SK-N-SH (cell line): ENCODE results near the gene GALNT11. TPM values are rescaled to one million over a fixed set of nuclear protein-coding genes. Genes with fewer than 3 reads are reported as not detected.
"Not testable (repeated sequence)": the region's sequence is repeated elsewhere in the genome, so short reads cannot be mapped to it uniquely, and the experiment has no call there.

ENCODE experiments used
- CTCF ChIA-PET: fragments of 300-600, 350-600 bp; formaldehyde crosslinking; extraction: SDS; loops from one replicate; lab custom pipeline; 2021; lab: Yijun Ruan, JAX
- POLR2A ChIA-PET: fragments of 350-600 bp; sonication (Branson Sonifier 250); formaldehyde crosslinking; extraction: SDS; loops from one replicate; lab custom pipeline; 2020; ENCODE audit warnings: antibody characterized with exemption, inconsistent platforms; lab: Yijun Ruan, JAX
- DNase-seq: peaks from one replicate; pipeline ENCODE4 v3.0.0; 2012
- H2AFZ ChIP-seq: fragments of 200-600 bp; sonication (generic); 2 replicates; pipeline ENCODE4 v1.8.1; 2016; ENCODE audit warnings: antibody characterized with exemption, mild to moderate bottlenecking, low read depth
- H3F3A ChIP-seq: fragments of 200-600 bp; sonication (generic); replicated peaks from 2 replicates; pipeline ENCODE3; 2016; ENCODE audit warnings: antibody characterized with exemption, mild to moderate bottlenecking; ENCODE audit not compliant: insufficient read depth
- H3K27ac ChIP-seq, 2 experiments: fragments of 200-500 bp in 1 of 2; fragments of 200-600 bp in 1 of 2; sonication (Bioruptor generic) in 1 of 2; sonication (generic), shearing (Covaris generic) in 1 of 2; 2 replicates each; pipeline versions ENCODE4 v1.5.1 to v1.6.1; 2014 to 2016; ENCODE audit warnings: low read depth in 2 of 2, inconsistent platforms in 1 of 2, low read length in 1 of 2, mild to moderate bottlenecking in 1 of 2, mixed read lengths in 1 of 2
- H3K27me3 ChIP-seq: fragments of 200-600 bp; sonication (generic), shearing (Covaris generic); 2 replicates; pipeline ENCODE4 v1.6.1; 2016; ENCODE audit warnings: mixed run types; ENCODE audit not compliant: insufficient read depth
- H3K36me3 ChIP-seq, 2 experiments: fragments of 200-500 bp in 1 of 2; fragments of 200-600 bp in 1 of 2; sonication (Bioruptor generic) in 1 of 2; sonication (generic) in 1 of 2; replicated peaks in 1 of 2; 2 replicates each; pipeline versions ENCODE3 to v1.5.1; 2014 to 2016; ENCODE audit warnings: low read length in 1 of 2, mild to moderate bottlenecking in 1 of 2; ENCODE audit not compliant: insufficient read depth in 2 of 2, control insufficient read depth in 1 of 2
- H3K4me1 ChIP-seq, 2 experiments: fragments of 200-500 bp in 1 of 2; fragments of 200-600 bp in 1 of 2; sonication (Bioruptor generic) in 1 of 2; sonication (generic), shearing (Covaris generic) in 1 of 2; 2 replicates each; pipeline versions ENCODE4 v1.5.1 to v1.6.1; 2014 to 2016; ENCODE audit warnings: low read depth in 1 of 2, low read length in 1 of 2, mixed run types in 1 of 2; ENCODE audit not compliant: insufficient read depth in 2 of 2, control insufficient read depth in 1 of 2
- H3K4me2 ChIP-seq: fragments of 200-600 bp; sonication (generic), shearing (Covaris generic); 2 replicates; pipeline ENCODE4 v1.6.1; 2017; ENCODE audit warnings: mixed run types
- H3K4me3 ChIP-seq, 2 experiments: fragments of 200-500 bp in 1 of 2; fragments of 200-600 bp in 1 of 2; sonication (Bioruptor generic) in 1 of 2; sonication (generic), shearing (Covaris generic) in 1 of 2; 2 replicates each; pipeline versions ENCODE4 v1.5.1 to v1.8.1; 2014 to 2016; ENCODE audit warnings: low read depth in 2 of 2, inconsistent platforms in 1 of 2, low read length in 1 of 2, mild to moderate bottlenecking in 1 of 2, mixed read lengths in 1 of 2, moderate library complexity in 1 of 2
- H3K79me2 ChIP-seq: fragments of 200-600 bp; sonication (generic); 2 replicates; pipeline ENCODE4 v1.8.1; 2017; ENCODE audit warnings: mild to moderate bottlenecking; ENCODE audit not compliant: insufficient read depth
- H3K9ac ChIP-seq: fragments of 200-600 bp; sonication (generic); 2 replicates; pipeline ENCODE4 v1.6.1; 2017; ENCODE audit warnings: mixed run types
- H3K9me2 ChIP-seq: fragments of 200-600 bp; sonication (generic); 2 replicates; pipeline ENCODE4 v1.6.1; 2017; ENCODE audit warnings: mixed run types
- H3K9me3 ChIP-seq: fragments of 200-600 bp; sonication (generic); 2 replicates; pipeline ENCODE4 v1.6.1; 2017; ENCODE audit warnings: mixed run types, mild to moderate bottlenecking, moderate library complexity
- H4K20me1 ChIP-seq: fragments of 200-600 bp; sonication (generic); 2 replicates; pipeline ENCODE4 v1.6.1; 2017; ENCODE audit warnings: mild to moderate bottlenecking, mixed run types; ENCODE audit not compliant: insufficient read depth
- FOSL2 ChIP-seq: IDR thresholded peaks from 2 replicates; pipeline ENCODE4 v1.4.0; 2012; ENCODE audit warnings: low read depth, mild to moderate bottlenecking, moderate library complexity, borderline replicate concordance
- GATA2 ChIP-seq: sonication (generic); formaldehyde crosslinking; IDR thresholded peaks from 2 replicates; pipeline ENCODE4 v1.5.0; 2020; ENCODE audit warnings: mild to moderate bottlenecking, missing genetic modification reagents
- JUND ChIP-seq: IDR thresholded peaks from 2 replicates; pipeline ENCODE4 v1.4.0; 2012
- MEF2A ChIP-seq: IDR thresholded peaks from 2 replicates; pipeline ENCODE4 v1.4.0; 2012; ENCODE audit warnings: low read depth, borderline replicate concordance
- NRF1 ChIP-seq: IDR thresholded peaks from 2 replicates; pipeline ENCODE4 v1.6.1; 2012; ENCODE audit warnings: low read depth, mild to moderate bottlenecking, low read length
- RAD21 ChIP-seq: IDR thresholded peaks from 2 replicates; pipeline ENCODE4 v1.6.1; 2012; ENCODE audit warnings: mild to moderate bottlenecking, low read length
- WGBS: methylation state at CpG from one replicate; pipeline ENCODE4 v1.1.6; 2017; ENCODE audit warnings: low lambda C conversion rate; 5-methylcytosine and 5-hydroxymethylcytosine counted together
- polyA plus RNA-seq, 3 experiments: library from polyadenylated mRNA; depleted of rRNA; stranded (reverse); fragments of >200 nt; gene quantifications; 2 replicates each; pipeline ENCODE4 v1.2.3, GENCODE V29; 2012
- TF ChIP-seq, protein P1 (sequence below): fragments of 150-350 bp; IDR thresholded peaks from 2 replicates; pipeline ENCODE4 v1.6.1; 2017; ENCODE audit warnings: antibody characterized with exemption, low read length, low read depth, borderline replicate concordance
- TF ChIP-seq, protein P2 (sequence below): fragments of 200-600 bp; sonication (generic); IDR thresholded peaks from 2 replicates; pipeline ENCODE4 v1.6.1; 2017; ENCODE audit warnings: antibody characterized with exemption, mild to moderate bottlenecking, moderate library complexity

The GALNT11 gene
- polyA plus RNA-seq, 1 of the 3 experiments (the other 2 are of a cell fraction) = 70.0 TPM

DNA sequence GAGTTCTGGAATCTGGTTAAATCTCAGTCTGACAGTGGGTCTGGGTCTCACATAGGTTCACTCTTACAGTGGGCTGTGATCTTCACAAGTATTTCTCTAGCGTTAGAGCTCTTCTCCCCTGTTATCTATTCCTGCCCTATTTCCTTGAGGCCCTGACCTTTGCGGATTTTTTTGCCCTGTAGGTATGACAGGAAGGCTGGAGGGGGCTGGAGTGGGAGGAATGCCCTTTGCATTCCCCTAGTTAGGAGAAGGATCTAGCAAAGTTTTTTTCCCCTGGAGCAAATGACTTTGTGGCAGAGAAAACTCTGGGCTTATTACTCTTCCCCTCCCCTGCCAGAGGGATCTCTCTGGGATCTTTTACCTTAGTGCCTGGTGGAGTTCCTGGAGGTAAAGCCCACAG lies 49.2 kb downstream of the GALNT11 start:
- H3K27ac ChIP-seq = no peak overlapping the region
- POLR2A ChIA-PET = no interaction called here

DNA sequence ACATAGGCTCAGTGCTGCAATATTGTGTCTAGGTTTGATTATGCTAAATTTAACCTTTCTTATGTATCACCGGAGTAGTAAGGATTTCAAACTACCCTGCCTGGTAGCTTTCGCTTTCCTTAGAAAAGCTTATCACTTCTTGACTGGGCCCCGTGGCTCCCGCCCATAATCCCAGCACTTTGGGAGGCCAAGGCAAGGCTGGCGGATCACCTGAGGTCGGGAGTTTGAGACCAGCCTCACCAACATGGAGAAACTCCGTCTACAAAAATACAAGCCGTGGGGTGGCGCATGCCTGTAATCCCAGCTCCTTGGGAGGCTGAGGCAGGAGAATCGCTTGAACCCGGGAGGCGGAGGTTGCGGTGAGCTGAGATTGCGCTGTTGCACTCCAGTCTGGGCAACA lies 49.9 kb downstream of the GALNT11 start:
- H4K20me1 ChIP-seq, H3K9ac ChIP-seq, H2AFZ ChIP-seq, H3K9me2 ChIP-seq, H3K36me3 ChIP-seq, H3K79me2 ChIP-seq, H3K4me3 ChIP-seq, H3F3A ChIP-seq, POLR2A ChIA-PET, H3K27me3 ChIP-seq, DNase-seq, H3K27ac ChIP-seq, H3K9me3 ChIP-seq, H3K4me2 ChIP-seq: not testable (repeated sequence)
- peaks cover 6 to 25% of the 10 kb centered on the region in 2 experiments; a peak in 3 of 4 replicates for H3K4me1 ChIP-seq
- CTCF ChIA-PET = interaction anchor here (1.2 to 2.2 kb wide), 4 partner anchors 15 to 51 kb away, joined by 3 to 6 read pairs (median 5); no protein-coding TSS in a partner anchor
- WGBS = 96% methylated on average over 14 of the region's 14 CpGs

More for the DNA sequence above, 49.2 kb downstream of the GALNT11 start:
- Histone ChIP-seq H3K4me2 (no peak overlapping the region), H3K4me1 (peaks cover 6 to 22% of the 10 kb centered on the region in 2 experiments; a peak in 3 of 4 replicates), H3K9me2 (no peaks in the 10 kb centered on the region), H2AFZ (no peak overlapping the region), H4K20me1 (no peaks in the 10 kb centered on the region)
- DNase-seq = no peak
- TF ChIP-seq MEF2A (no peak), JUND (no peak), GATA2 (CRISPR knock-in tag) (no peak)
- TF ChIP-seq, protein P1, sequence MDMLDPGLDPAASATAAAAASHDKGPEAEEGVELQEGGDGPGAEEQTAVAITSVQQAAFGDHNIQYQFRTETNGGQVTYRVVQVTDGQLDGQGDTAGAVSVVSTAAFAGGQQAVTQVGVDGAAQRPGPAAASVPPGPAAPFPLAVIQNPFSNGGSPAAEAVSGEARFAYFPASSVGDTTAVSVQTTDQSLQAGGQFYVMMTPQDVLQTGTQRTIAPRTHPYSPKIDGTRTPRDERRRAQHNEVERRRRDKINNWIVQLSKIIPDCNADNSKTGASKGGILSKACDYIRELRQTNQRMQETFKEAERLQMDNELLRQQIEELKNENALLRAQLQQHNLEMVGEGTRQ = no peak
- TF ChIP-seq, all 33 proteins: peak for 0
- no peak overlapping the region for H3K4me3 ChIP-seq
- no peaks in the 10 kb centered on the region for H3K27me3 ChIP-seq
- H3K9ac ChIP-seq = no peak overlapping the region
- WGBS = 85% methylated on average over 2 of the region's 2 CpGs
- no peaks in the 10 kb centered on the region for H3K9me3 ChIP-seq
- H3K79me2 ChIP-seq = peaks cover 8% of the 10 kb centered on the region; the same call in 1 of the 2 replicates
- H3F3A ChIP-seq = peaks cover 6% of the 10 kb centered on the region
- no peaks in the 10 kb centered on the region for H3K36me3 ChIP-seq
- CTCF ChIA-PET = interaction anchor here (0.8 to 1.3 kb wide), 2 partner anchors 21 to 32 kb away, joined by 3 read pairs; no protein-coding TSS in a partner anchor

DNA sequence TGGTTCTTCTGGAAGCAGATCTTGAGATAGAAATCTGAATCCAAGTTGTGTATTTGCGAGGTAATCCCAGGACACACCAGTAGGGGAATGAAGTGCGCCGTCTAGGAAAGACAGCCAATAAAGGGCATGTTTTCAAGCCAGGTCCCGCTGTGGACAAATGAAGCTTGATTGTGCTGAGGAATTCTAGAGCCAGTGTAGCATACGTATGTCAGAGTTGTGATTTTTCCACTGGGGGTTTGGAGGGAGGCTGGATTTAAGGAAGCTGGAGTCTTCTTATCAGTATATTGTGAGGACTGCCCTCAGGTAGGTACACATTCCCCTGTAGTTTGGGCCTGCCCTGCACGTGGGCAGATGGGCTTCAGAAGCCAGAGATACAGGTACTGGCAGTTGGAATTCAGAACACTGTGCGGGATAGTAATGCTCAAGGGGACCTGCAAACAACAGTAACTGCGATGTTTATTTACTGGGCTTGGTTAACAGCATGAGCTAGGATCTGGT lies 50.9 kb downstream of the GALNT11 start:
- Histone ChIP-seq H3K9me3 (no peaks in the 10 kb centered on the region), H3F3A (peaks cover 6% of the 10 kb centered on the region), H3K4me2 (no peak overlapping the region), H3K9ac (no peak overlapping the region), H3K9me2 (no peaks in the 10 kb centered on the region), H3K4me3 (no peak overlapping the region), H4K20me1 (no peaks in the 10 kb centered on the region), H2AFZ (no peak overlapping the region), H3K79me2 (no peaks in the 10 kb centered on the region; the same call in 1 of the 2 replicates), H3K27ac (no peak overlapping the region; a peak in 1 of 4 replicates), H3K4me1 (peaks cover 6 to 25% of the 10 kb centered on the region in 2 experiments; a peak in 3 of 4 replicates), H3K27me3 (no peaks in the 10 kb centered on the region), H3K36me3 (no peaks in the 10 kb centered on the region)
- 88% methylated on average over 6 of the region's 8 CpGs for WGBS
- ChIA-PET CTCF (interaction anchor here (0.9 to 2.2 kb wide), 8 partner anchors 11 to 52 kb away, joined by 3 to 6 read pairs (median 4); no protein-coding TSS in a partner anchor), POLR2A (interaction anchor here (1.6 kb wide), 1 partner anchor 10 kb away, joined by 5 read pairs; no protein-coding TSS in a partner anchor)
- peak; percentile 39 for DNase-seq
- TF ChIP-seq NRF1 = no peak
- TF ChIP-seq, protein P2, sequence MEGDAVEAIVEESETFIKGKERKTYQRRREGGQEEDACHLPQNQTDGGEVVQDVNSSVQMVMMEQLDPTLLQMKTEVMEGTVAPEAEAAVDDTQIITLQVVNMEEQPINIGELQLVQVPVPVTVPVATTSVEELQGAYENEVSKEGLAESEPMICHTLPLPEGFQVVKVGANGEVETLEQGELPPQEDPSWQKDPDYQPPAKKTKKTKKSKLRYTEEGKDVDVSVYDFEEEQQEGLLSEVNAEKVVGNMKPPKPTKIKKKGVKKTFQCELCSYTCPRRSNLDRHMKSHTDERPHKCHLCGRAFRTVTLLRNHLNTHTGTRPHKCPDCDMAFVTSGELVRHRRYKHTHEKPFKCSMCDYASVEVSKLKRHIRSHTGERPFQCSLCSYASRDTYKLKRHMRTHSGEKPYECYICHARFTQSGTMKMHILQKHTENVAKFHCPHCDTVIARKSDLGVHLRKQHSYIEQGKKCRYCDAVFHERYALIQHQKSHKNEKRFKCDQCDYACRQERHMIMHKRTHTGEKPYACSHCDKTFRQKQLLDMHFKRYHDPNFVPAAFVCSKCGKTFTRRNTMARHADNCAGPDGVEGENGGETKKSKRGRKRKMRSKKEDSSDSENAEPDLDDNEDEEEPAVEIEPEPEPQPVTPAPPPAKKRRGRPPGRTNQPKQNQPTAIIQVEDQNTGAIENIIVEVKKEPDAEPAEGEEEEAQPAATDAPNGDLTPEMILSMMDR = peak; percentile 50
- TF ChIP-seq, protein P1 = no peak
- peak; percentile 50 for TF ChIP-seq RAD21
- no peak for TF ChIP-seq FOSL2
